Astrocyte of the cerebellum (primary cell): ENCODE data around the gene ATAD3B.
"Not testable (repeated sequence)": the region's sequence is repeated elsewhere in the genome, so short reads cannot be mapped to it uniquely, and the experiment has no call there.

Experiments
- DNase-seq: peaks from one replicate; pipeline ENCODE4 v3.0.0-alpha.2; 2011; ENCODE audit warnings: low read depth
- H3K4me3 ChIP-seq: 2 replicates; pipeline ENCODE4 v1.5.1; 2011; ENCODE audit warnings: mild to moderate bottlenecking, low read depth, low read length, moderate library complexity
- in situ Hi-C: cut with HindIII; loops from 2 replicates; pipeline ENCODE4 v1.10.0; 2017; ENCODE audit warnings: low sequenced_read_pairs
- TF ChIP-seq, protein P1 (sequence below): IDR thresholded peaks from 2 replicates; pipeline ENCODE4 v1.5.1; 2012; ENCODE audit warnings: low read length, low read depth, moderate library complexity, mild to moderate bottlenecking; ENCODE audit errors: missing control alignments

Gene ATAD3B

DNA sequence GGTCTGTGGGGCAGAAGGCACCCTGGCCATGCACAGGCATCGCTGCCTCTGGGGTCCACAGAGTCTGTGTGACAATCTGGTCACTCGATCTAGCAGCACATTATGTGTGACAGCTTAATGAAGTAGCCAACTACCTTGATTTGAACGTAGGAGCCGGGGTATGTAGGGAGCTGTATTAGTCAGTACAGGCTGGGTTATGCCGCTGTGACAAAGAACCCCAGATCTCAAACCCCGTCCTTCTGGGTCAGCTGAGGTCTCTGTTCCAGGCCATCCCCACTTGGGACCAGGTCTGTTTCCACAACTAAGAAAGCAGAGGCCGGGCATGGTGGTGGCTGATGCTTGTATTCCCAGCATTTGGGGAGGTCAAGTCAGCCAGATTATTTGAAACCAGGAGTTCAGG, 8.3 kb upstream of the ATAD3B start:
- TF ChIP-seq, protein P1, sequence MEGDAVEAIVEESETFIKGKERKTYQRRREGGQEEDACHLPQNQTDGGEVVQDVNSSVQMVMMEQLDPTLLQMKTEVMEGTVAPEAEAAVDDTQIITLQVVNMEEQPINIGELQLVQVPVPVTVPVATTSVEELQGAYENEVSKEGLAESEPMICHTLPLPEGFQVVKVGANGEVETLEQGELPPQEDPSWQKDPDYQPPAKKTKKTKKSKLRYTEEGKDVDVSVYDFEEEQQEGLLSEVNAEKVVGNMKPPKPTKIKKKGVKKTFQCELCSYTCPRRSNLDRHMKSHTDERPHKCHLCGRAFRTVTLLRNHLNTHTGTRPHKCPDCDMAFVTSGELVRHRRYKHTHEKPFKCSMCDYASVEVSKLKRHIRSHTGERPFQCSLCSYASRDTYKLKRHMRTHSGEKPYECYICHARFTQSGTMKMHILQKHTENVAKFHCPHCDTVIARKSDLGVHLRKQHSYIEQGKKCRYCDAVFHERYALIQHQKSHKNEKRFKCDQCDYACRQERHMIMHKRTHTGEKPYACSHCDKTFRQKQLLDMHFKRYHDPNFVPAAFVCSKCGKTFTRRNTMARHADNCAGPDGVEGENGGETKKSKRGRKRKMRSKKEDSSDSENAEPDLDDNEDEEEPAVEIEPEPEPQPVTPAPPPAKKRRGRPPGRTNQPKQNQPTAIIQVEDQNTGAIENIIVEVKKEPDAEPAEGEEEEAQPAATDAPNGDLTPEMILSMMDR: no peak
- no peak for DNase-seq
- in situ Hi-C loops: no loop called here

DNA sequence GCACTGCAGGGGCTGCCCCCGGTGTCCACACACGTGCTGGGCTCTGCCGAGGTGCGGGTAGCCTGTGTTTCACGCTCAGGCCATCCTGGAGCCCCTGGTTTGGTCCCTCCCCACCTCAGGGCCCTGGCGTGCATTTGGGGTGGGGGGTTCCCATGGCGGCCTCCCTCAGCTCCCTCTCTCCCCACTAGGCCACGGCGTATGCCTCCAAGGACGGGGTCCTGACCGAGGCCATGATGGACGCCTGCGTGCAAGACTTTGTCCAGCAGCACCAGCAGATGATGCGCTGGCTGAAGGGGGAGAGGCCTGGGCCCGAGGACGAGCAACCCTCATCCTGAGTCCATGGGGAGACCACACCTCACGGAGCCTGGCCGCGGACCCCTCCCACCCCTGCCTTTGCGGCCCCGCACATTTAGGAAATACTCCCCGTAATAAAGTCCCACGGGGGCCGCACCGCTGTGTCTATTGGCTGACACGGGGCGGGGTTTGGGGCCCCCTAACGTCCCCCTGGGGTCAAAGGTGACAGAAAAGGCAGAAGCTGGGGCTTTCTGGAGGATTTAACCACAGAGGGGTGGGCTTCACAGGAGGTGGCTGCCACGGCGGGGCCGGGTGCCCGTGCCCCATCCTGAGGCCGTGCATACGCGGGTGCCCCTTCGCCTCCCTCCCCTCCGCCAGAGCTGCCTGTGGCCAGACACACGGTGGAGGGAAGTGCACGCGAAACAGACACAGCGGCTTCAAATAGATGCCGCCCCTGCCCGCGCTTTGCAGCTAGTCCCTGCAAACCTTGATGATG, 3.2 kb upstream of the ATAD3B start:
- H3K4me3 ChIP-seq, in situ Hi-C loops, DNase-seq: not testable (repeated sequence)

More for the DNA sequence above, 8.3 kb upstream of the ATAD3B start:
- H3K4me3 ChIP-seq: no peak overlapping the region

GRCh38 chr1:1470626-1471388, 758 bp upstream of the ATAD3B start:
- in situ Hi-C loops: no loop called here
- DNase-seq: no peak
- H3K4me3 ChIP-seq: peak overlapping the region; percentile 72
- TF ChIP-seq, protein P1: no peak

- in situ Hi-C loops, DNase-seq: not testable (repeated sequence)
- peak overlapping the region; percentile 72 for H3K4me3 ChIP-seq
Observed at GRCh38 chr1:1472053-1472876, 700 bp downstream of the ATAD3B start.

DNA sequence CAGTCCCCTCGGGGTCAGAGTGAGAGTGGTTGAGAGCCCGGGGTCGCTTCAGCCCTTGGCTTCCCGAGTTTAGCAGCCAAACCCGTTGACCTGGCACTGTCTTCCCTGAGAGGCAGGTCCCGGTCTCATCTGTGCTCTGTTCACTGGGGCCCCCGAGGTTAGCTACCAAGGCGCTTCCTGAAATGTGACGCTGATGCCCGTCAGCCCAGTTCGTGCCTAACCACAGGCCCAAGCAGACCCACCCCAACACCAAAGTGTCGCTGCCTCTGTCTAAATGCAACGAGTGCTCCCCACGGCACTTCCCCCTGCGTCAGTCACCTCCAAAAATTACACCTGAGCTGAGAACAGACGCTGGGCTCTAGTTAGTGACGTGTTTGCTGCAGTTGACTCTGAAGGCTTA, 4.4 kb downstream of the ATAD3B start:
- in situ Hi-C loops, DNase-seq, H3K4me3 ChIP-seq: not testable (repeated sequence)

DNA sequence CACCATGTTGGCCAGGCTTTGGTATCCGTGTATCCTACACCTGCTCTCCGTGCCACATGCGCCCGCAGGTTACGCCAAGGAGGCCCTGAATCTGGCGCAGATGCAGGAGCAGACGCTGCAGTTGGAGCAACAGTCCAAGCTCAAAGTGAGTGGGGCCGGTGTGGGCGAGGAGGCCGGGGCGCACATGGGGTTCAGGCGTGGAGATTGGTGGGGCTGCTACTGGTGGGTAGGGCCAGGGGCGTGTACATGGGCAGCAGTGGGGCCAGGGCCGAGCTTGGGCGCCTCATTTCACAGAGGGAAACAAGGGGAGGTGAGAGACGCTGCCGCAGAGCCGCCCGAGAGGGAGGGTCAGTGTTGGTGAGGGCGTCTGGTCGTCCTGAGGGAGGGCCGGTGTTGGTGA, 5.6 kb downstream of the ATAD3B start:
- TF ChIP-seq, protein P1: no peak
- DNase-seq: no peak
- in situ Hi-C loops: no loop called here

DNA sequence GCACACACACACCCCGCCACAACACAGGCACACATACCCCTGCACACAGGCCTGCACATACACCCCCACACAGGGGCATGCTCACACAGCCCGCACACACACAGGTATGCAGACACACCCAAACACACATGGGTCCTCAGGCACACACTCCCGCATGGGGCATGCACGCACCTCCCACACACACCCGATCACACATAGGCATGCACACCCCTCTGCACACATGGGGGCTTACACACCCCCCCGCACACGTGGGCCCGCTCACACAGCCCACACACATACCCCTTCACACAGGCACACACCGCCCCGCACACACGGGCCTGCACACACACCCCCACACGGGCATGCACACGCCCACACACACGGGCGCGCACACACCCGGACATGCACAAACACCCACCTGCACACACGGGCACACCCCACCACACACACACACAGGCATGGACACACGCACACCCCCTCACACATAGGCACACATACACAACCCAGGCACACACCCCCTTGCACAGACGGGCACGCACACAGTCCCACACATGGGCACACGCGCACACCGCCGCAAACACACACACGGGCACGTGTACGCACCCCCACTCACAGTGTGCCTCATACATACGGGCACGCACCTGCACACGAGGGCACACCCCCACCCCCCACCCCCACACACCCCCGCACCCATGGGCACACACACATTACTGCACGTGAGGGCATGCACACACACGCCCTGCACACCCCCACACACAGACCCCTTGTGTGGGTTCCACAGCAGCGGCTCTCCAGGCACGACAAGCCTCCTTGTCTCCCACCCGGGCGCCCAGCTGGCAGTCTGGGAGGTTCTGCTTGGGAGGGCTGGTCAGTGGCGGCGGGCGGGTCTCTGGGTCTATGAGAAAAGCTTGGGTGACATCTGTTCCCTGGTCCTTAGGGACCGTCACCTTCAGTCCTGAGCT, 8.3 kb downstream of the ATAD3B start:
- TF ChIP-seq, protein P1: no peak
- in situ Hi-C loops: no loop called here
- no peak overlapping the region for H3K4me3 ChIP-seq

More for the DNA sequence above, 5.6 kb downstream of the ATAD3B start:
- H3K4me3 ChIP-seq: no peak overlapping the region

GRCh38 chr1:1480488-1480867, 8.9 kb downstream of the ATAD3B start:
- in situ Hi-C loops, H3K4me3 ChIP-seq, DNase-seq: not testable (repeated sequence)

More for the DNA sequence above, 8.3 kb downstream of the ATAD3B start:
- DNase-seq: no peak

DNA sequence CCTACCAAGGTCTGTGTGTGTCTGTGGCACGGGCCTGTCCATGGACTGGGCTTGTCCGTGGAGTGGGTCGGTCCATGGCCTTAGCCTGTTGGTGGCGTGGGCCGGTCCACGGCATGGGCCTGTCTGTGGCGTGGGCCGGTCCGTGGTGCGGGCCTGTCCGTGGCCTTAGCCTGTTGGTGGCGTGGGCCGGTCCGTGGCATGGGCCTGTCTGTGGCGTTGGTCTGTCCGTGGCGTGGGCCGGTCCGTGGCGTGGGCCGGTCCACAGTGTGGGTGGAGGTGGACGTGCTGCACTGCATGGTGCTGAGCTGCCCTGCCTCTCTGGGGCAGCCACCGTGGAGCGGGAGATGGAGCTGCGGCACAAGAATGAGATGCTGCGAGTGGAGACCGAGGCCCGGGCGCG, 10.2 kb downstream of the ATAD3B start:
- H3K4me3 ChIP-seq, DNase-seq, in situ Hi-C loops: not testable (repeated sequence)
